A204.1 (cell line): ENCODE results near the gene GPR4.
"Not testable (repeated sequence)": the region's sequence is repeated elsewhere in the genome, so short reads cannot be mapped to it uniquely, and the experiment has no call there.

Experiments used
- FAIRE-seq: peaks from 2 replicates; lab custom pipeline; 2012; peaks lifted over from hg19 to GRCh38; lab: Jason Lieb, UNC

Gene GPR4

GRCh38 chr19:45621976-45622503 is 20.0 kb upstream of the GPR4 start:
- no peak for FAIRE-seq

- FAIRE-seq: no peak
Measured at GRCh38 chr19:45621389-45621788, 19.4 kb upstream of the GPR4 start.

GRCh38 chr19:45616704-45617017 is 14.6 kb upstream of the GPR4 start:
- no peak for FAIRE-seq

- FAIRE-seq: no peak
Measured at GRCh38 chr19:45615795-45616703, 14.0 kb upstream of the GPR4 start.

GRCh38 chr19:45615056-45615455 is 13.0 kb upstream of the GPR4 start:
- FAIRE-seq: not testable (repeated sequence)

GRCh38 chr19:45613926-45614725 is 12.1 kb upstream of the GPR4 start:
- FAIRE-seq: no peak

- no peak for FAIRE-seq
Measured at GRCh38 chr19:45608948-45609347, 6.9 kb upstream of the GPR4 start.

GRCh38 chr19:45607071-45608029 is 5.3 kb upstream of the GPR4 start:
- no peak for FAIRE-seq

GRCh38 chr19:45601115-45601514 is 897 bp downstream of the GPR4 start:
- no peak for FAIRE-seq

- FAIRE-seq: no peak
Measured at GRCh38 chr19:45600340-45600885, 1.6 kb downstream of the GPR4 start.

- FAIRE-seq: no peak
Measured at GRCh38 chr19:45599286-45599685, 2.7 kb downstream of the GPR4 start.

GRCh38 chr19:45598267-45599001 is 3.6 kb downstream of the GPR4 start:
- no peak for FAIRE-seq

- FAIRE-seq: no peak
Measured at GRCh38 chr19:45597425-45598111, 4.4 kb downstream of the GPR4 start.

- FAIRE-seq: no peak
Measured at GRCh38 chr19:45595814-45596213, 6.2 kb downstream of the GPR4 start.

- FAIRE-seq: no peak
Measured at GRCh38 chr19:45593520-45593919, 8.5 kb downstream of the GPR4 start.

- no peak for FAIRE-seq
Measured at GRCh38 chr19:45592366-45592765, 9.6 kb downstream of the GPR4 start.

GRCh38 chr19:45591638-45592005 is 10.4 kb downstream of the GPR4 start:
- no peak for FAIRE-seq

GRCh38 chr19:45591004-45591637 is 10.9 kb downstream of the GPR4 start:
- FAIRE-seq: no peak

GRCh38 chr19:45590300-45591003 is 11.6 kb downstream of the GPR4 start:
- FAIRE-seq: no peak
